ENCODE data around the gene ARSG.

GRCh38 chr17:68288375-68288774 is 2.9 kb upstream of the ARSG start:
- TF ChIP-seq GATA2 (CRISPR knock-in tag; IDR thresholded peaks at IDR 0.05) (no peak), EZH2phosphoT487 (IDR thresholded peaks at IDR 0.05; ENCODE audit: borderline replicate concordance, low read depth) (no peak), YY1 (IDR thresholded peaks at IDR 0.05; ENCODE audit: low read depth) (no peak), NFIC (IDR thresholded peaks at IDR 0.05; ENCODE audit: borderline replicate concordance) (no peak), USF1 (IDR thresholded peaks at IDR 0.05; ENCODE audit: borderline replicate concordance, low read depth) (no peak)
- TF ChIP-seq, protein P1, sequence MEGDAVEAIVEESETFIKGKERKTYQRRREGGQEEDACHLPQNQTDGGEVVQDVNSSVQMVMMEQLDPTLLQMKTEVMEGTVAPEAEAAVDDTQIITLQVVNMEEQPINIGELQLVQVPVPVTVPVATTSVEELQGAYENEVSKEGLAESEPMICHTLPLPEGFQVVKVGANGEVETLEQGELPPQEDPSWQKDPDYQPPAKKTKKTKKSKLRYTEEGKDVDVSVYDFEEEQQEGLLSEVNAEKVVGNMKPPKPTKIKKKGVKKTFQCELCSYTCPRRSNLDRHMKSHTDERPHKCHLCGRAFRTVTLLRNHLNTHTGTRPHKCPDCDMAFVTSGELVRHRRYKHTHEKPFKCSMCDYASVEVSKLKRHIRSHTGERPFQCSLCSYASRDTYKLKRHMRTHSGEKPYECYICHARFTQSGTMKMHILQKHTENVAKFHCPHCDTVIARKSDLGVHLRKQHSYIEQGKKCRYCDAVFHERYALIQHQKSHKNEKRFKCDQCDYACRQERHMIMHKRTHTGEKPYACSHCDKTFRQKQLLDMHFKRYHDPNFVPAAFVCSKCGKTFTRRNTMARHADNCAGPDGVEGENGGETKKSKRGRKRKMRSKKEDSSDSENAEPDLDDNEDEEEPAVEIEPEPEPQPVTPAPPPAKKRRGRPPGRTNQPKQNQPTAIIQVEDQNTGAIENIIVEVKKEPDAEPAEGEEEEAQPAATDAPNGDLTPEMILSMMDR (IDR thresholded peaks at IDR 0.05), result no peak

Measured in SK-N-SH (cell line).